Activated CD4-positive, alpha-beta memory T cell treated with anti-CD3 and anti-CD28 coated beads for 36 hours (primary cell): Measurements from ENCODE around the gene EEF1A1. TPM values are rescaled to one million over a fixed set of nuclear protein-coding genes. Genes with fewer than 3 reads are reported as not detected.
"Not testable (repeated sequence)": the region's sequence is repeated elsewhere in the genome, so short reads cannot be mapped to it uniquely, and the experiment has no call there.

ENCODE experiments used
- CTCF ChIA-PET: fragments of 350-600 bp; sonication (Branson Sonifier 250); formaldehyde crosslinking; loops from one replicate; lab custom pipeline; 2021; ENCODE audit warnings: antibody characterized with exemption, inconsistent platforms; lab: Charles Lee
- POLR2A ChIA-PET: fragments of 350-600 bp; sonication (Branson Sonifier 250); formaldehyde crosslinking; loops from one replicate; lab custom pipeline; 2021; ENCODE audit warnings: antibody characterized with exemption; lab: Charles Lee
- DNase-seq: peaks from one replicate; pipeline ENCODE4 v3.0.0-alpha.2; 2020
- H3K27ac Mint-ChIP-seq: one replicate; pipeline ENCODE4 v1.8.0; 2021; ENCODE audit warnings: mixed read lengths
- H3K27me3 Mint-ChIP-seq: one replicate; pipeline ENCODE4 v1.8.0; 2021; ENCODE audit warnings: mixed read lengths
- H3K36me3 Mint-ChIP-seq: one replicate; pipeline ENCODE4 v1.8.0; 2021; ENCODE audit warnings: mixed read lengths
- H3K4me1 Mint-ChIP-seq: one replicate; pipeline ENCODE4 v1.8.0; 2021; ENCODE audit warnings: low read depth, mixed read lengths
- H3K4me3 Mint-ChIP-seq: one replicate; pipeline ENCODE4 v1.8.0; 2021; ENCODE audit warnings: mild to moderate bottlenecking, mixed read lengths
- H3K9me3 Mint-ChIP-seq: one replicate; pipeline ENCODE4 v1.8.0; 2021; ENCODE audit warnings: mixed read lengths
- intact Hi-C: fragments of 100-400 bp; cut with micrococcal nuclease; formaldehyde crosslinking; loops from one replicate; pipeline ENCODE4 v1.15.1; 2023
- total RNA-seq, 2 experiments: library from RNA; stranded (reverse); gene quantifications; one replicate each; pipeline ENCODE4 v1.2.3, GENCODE V29; 2021

The EEF1A1 gene
- total RNA-seq, 2 experiments from 2014 or later = 16,691 to 17,144 TPM

GRCh38 chr6:73558624-73559398, 38.0 kb upstream of the EEF1A1 start:
- intact Hi-C loops = no loop called here
- H3K4me1 Mint-ChIP-seq = peaks cover 19% of the 10 kb centered on the region
- ChIA-PET CTCF (interaction anchor here (1.6 to 2.0 kb wide), 2 partner anchors 10 to 14 kb away, joined by 4 to 7 read pairs; no protein-coding TSS in a partner anchor), POLR2A (interaction anchor here (0.8 kb wide), 1 partner anchor 21 kb away, joined by 3 read pairs; no protein-coding TSS in a partner anchor)
- H3K4me3 Mint-ChIP-seq = no peak overlapping the region
- no peak overlapping the region for H3K27ac Mint-ChIP-seq
- H3K9me3 Mint-ChIP-seq = no peaks in the 10 kb centered on the region
- H3K36me3 Mint-ChIP-seq = no peaks in the 10 kb centered on the region
- DNase-seq = no peak
- H3K27me3 Mint-ChIP-seq = no peaks in the 10 kb centered on the region

GRCh38 chr6:73556836-73557235, 36.0 kb upstream of the EEF1A1 start:
- Mint-ChIP-seq H3K4me1 (peaks cover 19% of the 10 kb centered on the region), H3K27ac (no peak overlapping the region), H3K4me3 (no peak overlapping the region), H3K36me3 (no peaks in the 10 kb centered on the region), H3K27me3 (no peaks in the 10 kb centered on the region), H3K9me3 (no peaks in the 10 kb centered on the region)
- intact Hi-C loops = no loop called here
- ChIA-PET POLR2A (no interaction called here), CTCF (interaction anchor here (1.6 kb wide), 1 partner anchor 23 kb away, joined by 7 read pairs; no protein-coding TSS in a partner anchor)
- no peak for DNase-seq

- H3K27me3 Mint-ChIP-seq, H3K9me3 Mint-ChIP-seq, CTCF ChIA-PET, H3K36me3 Mint-ChIP-seq, H3K4me3 Mint-ChIP-seq, intact Hi-C loops, DNase-seq, H3K27ac Mint-ChIP-seq, POLR2A ChIA-PET: not testable (repeated sequence)
- peaks cover 12% of the 10 kb centered on the region for H3K4me1 Mint-ChIP-seq
Observed at GRCh38 chr6:73555380-73555949, 34.6 kb upstream of the EEF1A1 start.

GRCh38 chr6:73551115-73551514, 30.3 kb upstream of the EEF1A1 start:
- H3K36me3 Mint-ChIP-seq, H3K27ac Mint-ChIP-seq, POLR2A ChIA-PET, H3K4me3 Mint-ChIP-seq, H3K9me3 Mint-ChIP-seq, intact Hi-C loops, DNase-seq, H3K27me3 Mint-ChIP-seq, CTCF ChIA-PET, H3K4me1 Mint-ChIP-seq: not testable (repeated sequence)

- no peaks in the 10 kb centered on the region for H3K27me3 Mint-ChIP-seq
- no peaks in the 10 kb centered on the region for H3K4me1 Mint-ChIP-seq
- H3K36me3 Mint-ChIP-seq = no peaks in the 10 kb centered on the region
- no peaks in the 10 kb centered on the region for H3K9me3 Mint-ChIP-seq
- ChIA-PET POLR2A (no interaction called here), CTCF (interaction anchor here (1.4 kb wide), 1 partner anchor 10 kb away, joined by 4 read pairs; no protein-coding TSS in a partner anchor)
- H3K27ac Mint-ChIP-seq = no peak overlapping the region
- DNase-seq = no peak
- H3K4me3 Mint-ChIP-seq = no peak overlapping the region
- intact Hi-C loops = no loop called here
Observed at GRCh38 chr6:73548458-73549446, 27.9 kb upstream of the EEF1A1 start.

- ChIA-PET POLR2A (no interaction called here), CTCF (no interaction called here)
- DNase-seq = no peak
- Mint-ChIP-seq H3K4me3 (no peak overlapping the region), H3K27me3 (no peaks in the 10 kb centered on the region), H3K36me3 (no peaks in the 10 kb centered on the region), H3K4me1 (no peaks in the 10 kb centered on the region), H3K9me3 (no peaks in the 10 kb centered on the region), H3K27ac (no peak overlapping the region)
- intact Hi-C loops = no loop called here
Observed at GRCh38 chr6:73547036-73547435, 26.2 kb upstream of the EEF1A1 start.

GRCh38 chr6:73542891-73543290, 22.1 kb upstream of the EEF1A1 start:
- intact Hi-C loops = no loop called here
- CTCF ChIA-PET = interaction anchor here (0.7 to 0.8 kb wide), 2 partner anchors 8 to 38 kb away, joined by 3 read pairs; no protein-coding TSS in a partner anchor
- Mint-ChIP-seq H3K27me3 (no peaks in the 10 kb centered on the region), H3K36me3 (no peaks in the 10 kb centered on the region), H3K4me1 (no peaks in the 10 kb centered on the region), H3K4me3 (no peak overlapping the region), H3K27ac (no peak overlapping the region), H3K9me3 (no peaks in the 10 kb centered on the region)
- POLR2A ChIA-PET = interaction anchor here (1.5 kb wide), 1 partner anchor 30 kb away, joined by 3 read pairs; no protein-coding TSS in a partner anchor
- no peak for DNase-seq

- CTCF ChIA-PET, H3K4me3 Mint-ChIP-seq, H3K9me3 Mint-ChIP-seq, H3K27ac Mint-ChIP-seq, H3K4me1 Mint-ChIP-seq, H3K36me3 Mint-ChIP-seq, DNase-seq, H3K27me3 Mint-ChIP-seq, intact Hi-C loops: not testable (repeated sequence)
- POLR2A ChIA-PET = interaction anchor here (1.5 kb wide), 1 partner anchor 29 kb away, joined by 3 read pairs; no protein-coding TSS in a partner anchor
Observed at GRCh38 chr6:73542481-73542880, 21.6 kb upstream of the EEF1A1 start.

GRCh38 chr6:73538116-73538779, 17.4 kb upstream of the EEF1A1 start:
- Mint-ChIP-seq H3K4me3 (no peak overlapping the region), H3K36me3 (no peaks in the 10 kb centered on the region), H3K4me1 (no peaks in the 10 kb centered on the region), H3K9me3 (no peaks in the 10 kb centered on the region), H3K27ac (no peak overlapping the region), H3K27me3 (no peaks in the 10 kb centered on the region)
- ChIA-PET CTCF (no interaction called here), POLR2A (interaction anchor here (1.3 kb wide), 1 partner anchor 25 kb away, joined by 3 read pairs; no protein-coding TSS in a partner anchor)
- no peak for DNase-seq
- intact Hi-C loops = no loop called here

GRCh38 chr6:73537677-73538076, 16.8 kb upstream of the EEF1A1 start:
- ChIA-PET CTCF (interaction anchor here (0.6 kb wide), 1 partner anchor 74 kb away, joined by 4 read pairs; no protein-coding TSS in a partner anchor), POLR2A (interaction anchor here (0.5 to 1.3 kb wide), 2 partner anchors 15 to 24 kb away, joined by 3 to 4 read pairs; no protein-coding TSS in a partner anchor)
- H3K27ac Mint-ChIP-seq = no peak overlapping the region
- H3K4me3 Mint-ChIP-seq = no peak overlapping the region
- H3K9me3 Mint-ChIP-seq = no peaks in the 10 kb centered on the region
- no peaks in the 10 kb centered on the region for H3K4me1 Mint-ChIP-seq
- H3K27me3 Mint-ChIP-seq = no peaks in the 10 kb centered on the region
- H3K36me3 Mint-ChIP-seq = no peaks in the 10 kb centered on the region
- DNase-seq = no peak
- intact Hi-C loops = no loop called here

GRCh38 chr6:73534628-73535027, 13.8 kb upstream of the EEF1A1 start:
- Mint-ChIP-seq H3K9me3 (no peaks in the 10 kb centered on the region), H3K4me1 (no peaks in the 10 kb centered on the region), H3K36me3 (no peaks in the 10 kb centered on the region), H3K27me3 (no peaks in the 10 kb centered on the region), H3K4me3 (no peak overlapping the region), H3K27ac (no peak overlapping the region)
- intact Hi-C loops = no loop called here
- ChIA-PET POLR2A (no interaction called here), CTCF (interaction anchor here (0.7 kb wide), 1 partner anchor 9 kb away, joined by 3 read pairs; no protein-coding TSS in a partner anchor)
- DNase-seq = no peak
